HEK293 (cell line): ENCODE data around the gene MRPS2.

Experiments
- CTCF ChIP-seq: fragments of 450-650 bp; formaldehyde crosslinking; IDR thresholded peaks from 2 replicates; pipeline ENCODE4 v1.5.1; 2016; ENCODE audit warnings: missing biosample characterization, missing genetic modification characterization
- ELK4 ChIP-seq: IDR thresholded peaks from 2 replicates; pipeline ENCODE4 v1.6.1; 2011; ENCODE audit warnings: mild to moderate bottlenecking, low read depth, low read length, borderline replicate concordance
- PRDM2 ChIP-seq: fragments of 450-650 bp; formaldehyde crosslinking; IDR thresholded peaks from 2 replicates; pipeline ENCODE4 v1.5.1; 2016; ENCODE audit warnings: missing biosample characterization, missing genetic modification characterization, borderline replicate concordance
- REST ChIP-seq: fragments of 450-650 bp; formaldehyde crosslinking; IDR thresholded peaks from 2 replicates; pipeline ENCODE4 v1.5.1; 2016; ENCODE audit warnings: missing biosample characterization, missing genetic modification characterization
- YY1 ChIP-seq: fragments of 450-650 bp; formaldehyde crosslinking; IDR thresholded peaks from 2 replicates; pipeline ENCODE4 v1.5.1; 2018; ENCODE audit warnings: missing biosample characterization, missing genetic modification characterization
- ZNF274 ChIP-seq, 2 experiments: fragments of 200-500 bp in 1 of 2; fragments of 450-650 bp in 1 of 2; sonication (Bioruptor generic) in 1 of 2; formaldehyde crosslinking in 1 of 2; IDR thresholded peaks; 2 replicates each; pipeline versions ENCODE4 v1.5.1 to v1.6.1; 2014 to 2016; ENCODE audit warnings: borderline replicate concordance in 1 of 2, inconsistent platforms in 1 of 2, low read length in 1 of 2, missing biosample characterization in 1 of 2, missing genetic modification characterization in 1 of 2
- ZNF335 ChIP-seq: fragments of 450-650 bp; formaldehyde crosslinking; conservative IDR thresholded peaks from 2 replicates; pipeline ENCODE4 v1.5.1; 2016; ENCODE audit warnings: missing biosample characterization, missing genetic modification characterization
- ZNF558 ChIP-seq: fragments of 450-650 bp; formaldehyde crosslinking; IDR thresholded peaks from 2 replicates; pipeline ENCODE4 v1.5.1; 2016; ENCODE audit warnings: missing biosample characterization, missing genetic modification characterization
- ZNF610 ChIP-seq: fragments of 450-650 bp; formaldehyde crosslinking; IDR thresholded peaks from 2 replicates; pipeline ENCODE4 v1.5.1; 2016; ENCODE audit warnings: missing biosample characterization, missing genetic modification characterization, borderline replicate concordance
- ZNF623 ChIP-seq: fragments of 450-650 bp; formaldehyde crosslinking; IDR thresholded peaks from 2 replicates; pipeline ENCODE4 v1.5.1; 2016; ENCODE audit warnings: missing biosample characterization, missing genetic modification characterization
- ZNF629 ChIP-seq: fragments of 450-650 bp; formaldehyde crosslinking; IDR thresholded peaks from 2 replicates; pipeline ENCODE4 v1.5.1; 2017; ENCODE audit warnings: missing biosample characterization, missing genetic modification characterization

- TF ChIP-seq ELK4 (no peak), CTCF (tag by site-specific recombination) (no peak), ZNF629 (tag by site-specific recombination) (no peak), ZNF558 (tag by site-specific recombination) (no peak), ZNF335 (tag by site-specific recombination) (no peak), ZNF610 (tag by site-specific recombination) (no peak), REST (tag by site-specific recombination) (no peak), YY1 (no peak), PRDM2 (tag by site-specific recombination) (no peak), ZNF274 (IDR thresholded peaks at IDR 0.05; ENCODE audit: low read length) (no peak), ZNF274 (tag by site-specific recombination; IDR thresholded peaks at IDR 0.05; ENCODE audit: borderline replicate concordance) (no peak), ZNF623 (tag by site-specific recombination) (no peak)
Measured at GRCh38 chr9:135471791-135472640, 28.5 kb upstream of the MRPS2 start.
